NCI-H460 (cell line): ENCODE results near the gene BEST2. TPM values are rescaled to one million over a fixed set of nuclear protein-coding genes. Genes with fewer than 3 reads are reported as not detected.

Experiments used
- DNase-seq: peaks from one replicate; pipeline ENCODE4 v3.0.0-alpha.2; 2016; ENCODE audit warnings: low read depth; ENCODE audit errors: extremely low read depth
- total RNA-seq: library from RNA; depleted of rRNA; stranded (reverse); fragments of >200 nt; shearing (Covaris generic); gene quantifications from 2 replicates; pipeline ENCODE4 v1.2.3, GENCODE V29; 2014

BEST2 gene
- total RNA-seq, 1 experiment from 2014 or later: 0.22 TPM

GRCh38 chr19:12785431-12786031, 33.9 kb downstream of the BEST2 start:
- DNase-seq: no peak

GRCh38 chr19:12786141-12786870, 34.7 kb downstream of the BEST2 start:
- no peak for DNase-seq

- DNase-seq: no peak
Measured at GRCh38 chr19:12786952-12787351, 35.4 kb downstream of the BEST2 start.

- no peak for DNase-seq
Measured at GRCh38 chr19:12787458-12787857, 35.9 kb downstream of the BEST2 start.

GRCh38 chr19:12788042-12788681, 36.6 kb downstream of the BEST2 start:
- DNase-seq: no peak

DNA sequence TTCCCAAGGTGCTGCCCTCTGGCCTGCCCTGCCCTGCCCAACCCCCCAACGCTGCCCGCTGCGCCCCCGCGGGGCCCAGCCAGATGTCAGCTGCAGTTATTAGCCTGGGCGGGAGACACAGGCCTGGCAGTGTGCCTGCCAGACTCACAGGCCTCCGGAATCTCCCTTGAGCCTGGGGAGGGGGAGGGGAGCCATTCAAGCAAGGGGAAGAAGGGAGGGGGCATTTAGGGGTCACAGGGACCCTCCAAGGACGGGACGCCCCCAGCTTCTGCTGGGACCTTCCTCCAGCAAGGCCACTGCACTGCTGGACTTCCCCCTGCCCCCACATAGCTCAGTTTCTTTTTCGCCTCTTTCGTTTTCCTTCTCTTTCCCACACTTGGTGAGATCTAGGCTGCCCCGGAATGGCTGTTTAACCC, 37.1 kb downstream of the BEST2 start:
- no peak for DNase-seq

GRCh38 chr19:12789098-12789903, 37.7 kb downstream of the BEST2 start:
- DNase-seq: no peak

DNA sequence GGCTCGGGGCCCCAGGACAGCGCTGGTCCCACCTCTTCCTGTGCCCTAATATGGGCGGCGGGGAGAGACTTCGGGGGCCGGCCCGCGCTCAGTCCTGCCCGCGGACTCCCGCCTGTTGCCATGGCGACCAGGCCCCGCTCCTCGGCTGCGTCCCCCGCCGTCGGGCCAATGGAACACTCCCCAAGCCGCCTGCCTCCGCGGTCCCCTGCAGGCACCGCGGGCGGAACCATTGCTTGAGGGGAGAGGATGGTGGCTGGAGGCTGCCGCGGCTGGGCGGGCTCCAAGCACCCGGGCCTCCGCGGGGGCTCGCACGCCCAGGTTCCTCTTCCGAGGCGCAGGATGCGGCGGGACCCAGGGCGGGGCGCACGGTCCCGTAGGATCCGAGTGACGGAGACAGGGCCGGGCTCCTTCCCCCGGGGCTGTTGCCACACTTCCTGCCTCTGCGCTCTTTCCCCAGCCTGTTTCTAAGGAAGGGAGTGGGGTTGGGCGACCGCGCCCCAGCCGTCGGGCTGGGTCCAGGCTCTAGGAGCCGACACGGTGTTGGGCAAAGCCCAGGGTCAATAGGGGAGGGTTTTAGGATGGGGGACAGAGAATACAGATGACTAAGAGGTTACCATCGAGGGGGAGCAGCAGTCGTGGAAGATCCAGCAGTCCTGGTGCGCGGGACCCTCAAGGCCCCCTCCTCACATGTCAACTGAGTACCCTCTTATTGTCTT, 38.5 kb downstream of the BEST2 start:
- peak; percentile 95 for DNase-seq

- no peak for DNase-seq
Measured at GRCh38 chr19:12790628-12791344, 39.2 kb downstream of the BEST2 start.

GRCh38 chr19:12791345-12792050, 39.9 kb downstream of the BEST2 start, which contains the start of gene JUNB:
Gene JUNB (plus strand): TSS chr19:12791486. CDS start chr19:12791772, 286 bp downstream.
- DNase-seq: peak; percentile 94

GRCh38 chr19:12792051-12792852, 40.7 kb downstream of the BEST2 start:
- no peak for DNase-seq

GRCh38 chr19:12792853-12793289, 41.3 kb downstream of the BEST2 start:
- no peak for DNase-seq

- peak; percentile 87 for DNase-seq
Measured at GRCh38 chr19:12793290-12794195, 42.0 kb downstream of the BEST2 start.

DNA sequence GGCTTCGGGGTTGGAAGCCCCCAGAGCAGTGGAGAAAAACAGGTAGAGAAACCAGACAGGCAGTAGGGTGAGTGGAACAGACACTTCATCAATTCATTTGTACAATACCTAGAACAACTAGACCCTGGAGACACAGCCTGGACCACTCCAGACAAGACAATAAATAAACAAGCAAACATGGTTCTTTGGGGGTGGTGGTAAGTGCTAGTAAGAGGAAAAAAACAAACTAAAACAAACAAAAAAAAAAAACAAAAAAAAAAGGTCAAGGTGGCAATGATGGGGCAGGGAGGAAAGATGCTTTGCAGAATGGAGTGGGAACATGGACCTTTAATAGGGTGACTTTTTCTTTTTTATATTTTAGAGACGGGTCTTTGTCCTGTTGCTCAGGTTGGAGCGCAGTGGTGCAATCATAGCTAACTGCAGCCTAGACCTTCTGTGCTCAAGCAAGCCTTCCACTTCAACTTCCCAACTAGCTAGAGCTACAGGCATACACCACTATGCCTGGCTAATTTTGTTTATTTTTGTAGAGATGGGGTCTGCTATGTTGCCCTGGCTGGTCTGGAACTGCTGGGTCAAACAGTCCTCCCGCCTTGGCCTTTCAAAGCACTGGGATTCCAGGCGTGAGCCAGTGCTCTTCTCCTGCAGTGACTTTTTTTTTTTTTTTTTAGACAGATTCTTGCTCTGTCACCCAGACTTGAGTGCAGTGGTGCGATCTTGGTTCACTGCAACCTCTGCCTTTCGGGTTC, 42.8 kb downstream of the BEST2 start:
- DNase-seq: no peak

DNA sequence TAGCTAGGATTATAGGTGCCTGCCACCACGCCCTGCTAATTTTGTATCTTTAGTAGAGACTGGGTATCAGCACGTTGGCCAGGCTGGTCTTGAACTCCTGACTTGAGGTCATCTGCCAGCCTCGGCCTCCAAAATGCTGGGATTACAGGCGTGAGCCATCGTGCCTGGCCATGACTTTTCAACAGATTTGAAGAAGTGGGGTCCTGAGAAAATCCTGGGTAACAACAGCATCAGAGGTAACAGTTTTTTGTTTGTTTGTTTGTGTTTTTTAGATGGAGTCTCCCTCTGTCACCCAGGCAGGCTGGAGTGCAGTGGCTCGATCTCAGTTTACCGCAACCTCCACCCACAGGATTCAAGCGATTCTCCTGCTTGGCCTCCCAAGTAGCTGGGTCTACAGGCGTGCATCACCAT, 43.4 kb downstream of the BEST2 start:
- DNase-seq: no peak
